Esophagus muscularis mucosa (tissue), 4 donors: ENCODE measurements around the gene ARHGEF10L.

Experiments
- CTCF ChIP-seq, 3 experiments: fragments of 200-600 bp in 2 of 3; fragments of 450-650 bp in 1 of 3; sonication (generic) in 2 of 3; IDR thresholded peaks; one replicate each; pipeline ENCODE4 v1.5.1; 2017 to 2019; ENCODE audit warnings: antibody characterized with exemption in 3 of 3, mild to moderate bottlenecking in 2 of 3, moderate library complexity in 1 of 3
- EP300 ChIP-seq: sonication (generic); formaldehyde crosslinking; IDR thresholded peaks from one replicate; pipeline ENCODE4 v1.6.1; 2017; ENCODE audit warnings: antibody characterized with exemption
- POLR2A ChIP-seq: fragments of 450-650 bp; IDR thresholded peaks from one replicate; pipeline ENCODE4 v1.6.1; 2017; ENCODE audit warnings: antibody characterized with exemption, moderate library complexity, mild to moderate bottlenecking, low read depth
- POLR2AphosphoS5 ChIP-seq, 2 donors: sonication (generic); formaldehyde crosslinking; IDR thresholded peaks; one replicate each; pipeline ENCODE4 v1.6.1; 2017; ENCODE audit warnings: antibody characterized with exemption in 2 of 2

- no peak for TF ChIP-seq CTCF (IDR thresholded peaks at IDR 0.05)
- TF ChIP-seq POLR2AphosphoS5 (IDR thresholded peaks at IDR 0.05), result no peak
- no peak for TF ChIP-seq EP300
- no peak for TF ChIP-seq POLR2A
Observed at GRCh38 chr1:17662296-17662695, 122.8 kb downstream of the ARHGEF10L start.
